Lower lobe of right lung (tissue), 2 donors: ENCODE data around the gene FADS1. TPM values are rescaled to one million over a fixed set of nuclear protein-coding genes. Genes with fewer than 3 reads are reported as not detected.

Experiments used
- ATAC-seq, 2 donors: fragments of 200-7000 bp; cut with Tn5 transposase; one replicate each; pipeline ENCODE4 v1.9.1; 2020 to 2022; ENCODE audit warnings: mild to moderate bottlenecking in 2 of 2, moderate library complexity in 2 of 2
- DNase-seq: peaks from one replicate; pipeline ENCODE4 v3.0.0-alpha.2; 2020
- H3K27ac ChIP-seq: fragments of 200-600 bp; one replicate; pipeline ENCODE4 v1.8.0; 2022
- H3K27me3 ChIP-seq: fragments of 200-600 bp; one replicate; pipeline ENCODE4 v1.8.0; 2022; ENCODE audit warnings: low read depth
- H3K36me3 ChIP-seq: fragments of 200-600 bp; one replicate; pipeline ENCODE4 v1.8.0; 2022; ENCODE audit warnings: mild to moderate bottlenecking
- H3K4me1 ChIP-seq: fragments of 200-600 bp; one replicate; pipeline ENCODE4 v1.8.0; 2022
- H3K4me3 ChIP-seq: fragments of 200-600 bp; one replicate; pipeline ENCODE4 v1.8.0; 2022; ENCODE audit warnings: mild to moderate bottlenecking
- H3K9me3 ChIP-seq: fragments of 200-600 bp; one replicate; pipeline ENCODE4 v1.8.0; 2022
- intact Hi-C: fragments of 100-400 bp; cut with DNase I; formaldehyde crosslinking; loops from one replicate; pipeline ENCODE4 v1.11.0; 2022
- total RNA-seq: library from RNA; stranded (reverse); fragmentation: NEBNext Ultra II Directional; extraction: Animal tissue kit (Norgen Biotek cat#: 25700); gene quantifications from one replicate; pipeline ENCODE4 v1.2.1, GENCODE V29; 2021
- TF ChIP-seq, protein P1 (sequence below): fragments of 200-600 bp; IDR thresholded peaks from one replicate; pipeline ENCODE4 v1.8.0; 2022; ENCODE audit warnings: antibody characterized with exemption, mild to moderate bottlenecking
- donor health status: DM: no; HTN: yes; CAD: no; lungs with severe emphysema.

FADS1 gene
- total RNA-seq, 1 donor from 2014 or later: 63.6 TPM

DNA sequence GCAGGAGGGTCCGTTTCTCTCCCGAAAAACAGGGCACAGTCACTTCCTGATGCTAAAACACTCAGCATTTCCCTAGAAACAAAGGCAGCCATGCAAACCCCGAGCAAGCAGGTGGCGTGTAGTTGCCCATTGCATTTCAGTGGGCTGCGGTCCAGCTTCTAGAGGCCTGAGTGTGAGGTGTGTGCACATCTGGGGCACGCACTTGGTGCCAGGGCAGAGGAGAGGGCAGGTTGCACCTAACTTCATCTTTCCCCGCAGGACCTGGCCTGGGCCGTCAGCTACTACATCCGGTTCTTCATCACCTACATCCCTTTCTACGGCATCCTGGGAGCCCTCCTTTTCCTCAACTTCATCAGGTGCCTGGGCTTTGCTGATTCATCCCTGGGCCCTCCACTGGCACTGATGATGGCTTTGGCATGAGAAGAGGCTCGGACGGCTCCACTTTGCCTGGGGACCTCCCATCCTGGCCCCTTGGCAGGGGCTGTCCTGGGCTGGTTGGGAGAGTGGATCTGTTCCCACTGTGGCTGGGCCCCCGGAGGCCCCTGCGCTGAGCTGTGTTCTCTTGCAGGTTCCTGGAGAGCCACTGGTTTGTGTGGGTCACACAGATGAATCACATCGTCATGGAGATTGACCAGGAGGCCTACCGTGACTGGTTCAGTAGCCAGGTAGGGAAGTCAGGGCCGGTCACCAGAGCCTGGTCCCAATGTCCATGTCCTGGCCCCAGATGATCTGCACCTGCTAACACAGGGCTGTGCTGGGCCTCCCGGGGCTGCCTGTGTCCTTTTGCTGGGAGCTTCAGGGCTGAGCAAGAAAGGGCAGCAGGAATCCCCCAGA lies 46.1 kb upstream of the FADS1 start:
- no peaks in the 10 kb centered on the region for H3K27me3 ChIP-seq
- no peak for ATAC-seq
- H3K9me3 ChIP-seq: no peaks in the 10 kb centered on the region
- no peak for DNase-seq
- H3K4me1 ChIP-seq: no peaks in the 10 kb centered on the region
- peaks cover 41% of the 10 kb centered on the region for H3K36me3 ChIP-seq
- H3K4me3 ChIP-seq: no peak overlapping the region
- no peak overlapping the region for H3K27ac ChIP-seq
- TF ChIP-seq, protein P1, sequence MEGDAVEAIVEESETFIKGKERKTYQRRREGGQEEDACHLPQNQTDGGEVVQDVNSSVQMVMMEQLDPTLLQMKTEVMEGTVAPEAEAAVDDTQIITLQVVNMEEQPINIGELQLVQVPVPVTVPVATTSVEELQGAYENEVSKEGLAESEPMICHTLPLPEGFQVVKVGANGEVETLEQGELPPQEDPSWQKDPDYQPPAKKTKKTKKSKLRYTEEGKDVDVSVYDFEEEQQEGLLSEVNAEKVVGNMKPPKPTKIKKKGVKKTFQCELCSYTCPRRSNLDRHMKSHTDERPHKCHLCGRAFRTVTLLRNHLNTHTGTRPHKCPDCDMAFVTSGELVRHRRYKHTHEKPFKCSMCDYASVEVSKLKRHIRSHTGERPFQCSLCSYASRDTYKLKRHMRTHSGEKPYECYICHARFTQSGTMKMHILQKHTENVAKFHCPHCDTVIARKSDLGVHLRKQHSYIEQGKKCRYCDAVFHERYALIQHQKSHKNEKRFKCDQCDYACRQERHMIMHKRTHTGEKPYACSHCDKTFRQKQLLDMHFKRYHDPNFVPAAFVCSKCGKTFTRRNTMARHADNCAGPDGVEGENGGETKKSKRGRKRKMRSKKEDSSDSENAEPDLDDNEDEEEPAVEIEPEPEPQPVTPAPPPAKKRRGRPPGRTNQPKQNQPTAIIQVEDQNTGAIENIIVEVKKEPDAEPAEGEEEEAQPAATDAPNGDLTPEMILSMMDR: no peak
- intact Hi-C loops: no loop called here

DNA sequence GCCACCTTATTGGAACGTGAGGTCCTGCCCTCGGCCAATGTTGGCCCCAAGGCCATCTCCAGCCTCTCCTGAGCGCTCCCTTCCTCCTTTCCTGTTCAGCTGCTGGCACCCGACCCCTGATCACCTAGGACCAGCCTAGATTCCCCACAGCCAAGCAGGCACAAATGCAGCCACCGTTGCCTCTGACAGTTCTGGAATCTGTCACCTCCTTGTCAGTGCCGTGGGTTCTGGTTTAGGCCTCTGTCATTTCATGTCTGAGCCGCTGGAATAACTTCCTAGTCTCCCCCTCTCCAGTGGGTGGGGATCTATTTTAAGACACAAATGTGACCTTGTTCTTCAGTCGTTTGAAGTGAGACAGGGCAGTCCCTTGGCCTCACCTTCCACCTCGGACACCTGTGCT lies 44.8 kb upstream of the FADS1 start:
- Histone ChIP-seq H3K27me3 (no peaks in the 10 kb centered on the region), H3K9me3 (no peaks in the 10 kb centered on the region), H3K27ac (no peak overlapping the region), H3K36me3 (peaks cover 53% of the 10 kb centered on the region), H3K4me1 (no peaks in the 10 kb centered on the region), H3K4me3 (no peak overlapping the region)
- ATAC-seq (no peak), DNase-seq (no peak)
- intact Hi-C loops: no loop called here
- TF ChIP-seq, protein P1: no peak

DNA sequence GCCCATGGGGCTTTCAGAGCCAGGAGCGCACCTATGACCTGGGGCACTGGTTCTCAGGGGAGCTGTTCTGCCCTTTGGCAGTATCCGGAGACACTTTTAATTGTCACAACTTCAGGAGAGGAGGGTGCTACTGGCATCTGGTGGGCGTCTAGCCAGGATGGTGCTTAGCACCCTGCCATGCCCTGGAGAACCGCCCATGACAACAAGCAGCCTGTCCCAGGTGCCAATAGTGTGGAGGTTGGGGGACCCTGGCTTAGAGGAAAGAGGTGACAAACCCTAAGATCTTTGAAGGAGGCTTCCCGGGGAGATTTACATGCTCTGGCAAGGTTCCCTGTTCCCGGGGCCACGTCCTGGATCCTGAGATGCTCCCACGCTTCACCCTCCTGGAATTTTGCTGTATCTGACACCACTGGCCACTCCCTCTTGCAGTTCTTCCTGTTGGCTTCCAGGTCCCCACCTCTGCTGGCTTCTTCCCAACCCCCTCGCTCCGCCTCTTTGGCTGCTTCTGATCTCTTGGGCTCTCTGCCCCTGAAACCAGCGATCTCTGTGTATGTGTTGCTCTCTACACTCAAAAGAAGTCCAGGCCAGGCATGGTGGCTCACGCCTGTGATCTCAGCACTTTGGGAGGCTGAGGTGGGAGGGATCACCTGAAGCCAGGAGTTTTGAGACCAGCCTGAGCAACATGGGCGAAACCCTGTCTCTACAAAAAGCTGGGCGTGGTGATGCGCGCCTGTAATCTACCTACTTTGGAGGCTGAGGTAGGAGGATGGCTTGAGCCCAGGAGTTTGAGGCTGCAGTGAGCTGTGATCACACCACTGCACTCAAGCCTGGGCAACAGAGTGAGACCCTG lies 43.5 kb upstream of the FADS1 start:
- Histone ChIP-seq H3K27me3 (no peaks in the 10 kb centered on the region), H3K36me3 (peaks cover 45% of the 10 kb centered on the region), H3K27ac (no peak overlapping the region), H3K9me3 (no peaks in the 10 kb centered on the region), H3K4me1 (no peaks in the 10 kb centered on the region), H3K4me3 (no peak overlapping the region)
- TF ChIP-seq, protein P1: no peak
- DNase-seq: no peak
- ATAC-seq: peak in 1 of 2 donors; percentile 28
- intact Hi-C loops: no loop called here

- TF ChIP-seq, protein P1: no peak
- Histone ChIP-seq H3K9me3 (no peaks in the 10 kb centered on the region), H3K36me3 (peaks cover 47% of the 10 kb centered on the region), H3K4me1 (no peaks in the 10 kb centered on the region), H3K4me3 (no peak overlapping the region), H3K27me3 (no peaks in the 10 kb centered on the region), H3K27ac (no peak overlapping the region)
- intact Hi-C loops: no loop called here
- ATAC-seq (no peak), DNase-seq (no peak)
Observed at GRCh38 chr11:61855939-61856680, 39.3 kb upstream of the FADS1 start.

DNA sequence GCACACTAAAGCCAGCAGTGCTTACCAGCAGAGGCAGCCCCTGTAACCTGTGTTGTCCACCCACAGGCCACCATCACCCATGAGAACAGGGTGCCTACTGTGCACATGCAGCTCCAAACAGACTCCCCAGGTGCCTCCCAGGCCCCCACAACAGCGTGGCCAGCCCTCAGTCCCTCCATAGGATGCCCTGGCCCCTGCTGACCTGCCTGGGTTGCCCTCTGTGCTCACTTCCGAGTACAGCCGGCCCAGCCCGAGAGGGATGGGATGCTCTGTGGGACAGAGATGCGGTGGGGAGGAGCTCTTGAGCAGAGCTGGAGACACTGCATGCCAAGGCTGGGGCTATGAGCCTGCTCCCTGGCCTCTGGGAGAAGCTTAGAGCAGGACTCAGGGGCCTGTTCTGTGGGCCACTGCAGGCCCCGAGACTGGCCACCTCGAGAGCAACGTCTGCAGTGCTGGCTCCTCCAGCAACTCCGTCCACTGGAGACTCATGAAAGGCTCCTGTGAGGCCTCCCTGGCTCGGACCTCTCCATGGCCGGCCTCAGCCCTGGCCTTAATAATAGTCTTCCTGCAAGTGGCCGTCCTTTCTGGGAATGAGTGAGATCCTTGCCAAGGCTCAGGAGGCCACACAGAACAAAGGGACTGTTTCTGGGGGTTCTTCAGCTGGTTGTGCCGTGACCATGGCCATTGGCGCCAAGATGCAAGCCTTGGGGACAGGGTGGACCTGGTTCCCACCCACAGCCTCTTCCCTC lies 38.3 kb upstream of the FADS1 start:
- H3K4me3 ChIP-seq: no peak overlapping the region
- no peaks in the 10 kb centered on the region for H3K27me3 ChIP-seq
- peak in 1 of 2 donors; percentile 13 for ATAC-seq
- no peaks in the 10 kb centered on the region for H3K9me3 ChIP-seq
- no peaks in the 10 kb centered on the region for H3K4me1 ChIP-seq
- intact Hi-C loops: no loop called here
- no peak for DNase-seq
- H3K27ac ChIP-seq: no peak overlapping the region
- TF ChIP-seq, protein P1: no peak
- H3K36me3 ChIP-seq: peaks cover 52% of the 10 kb centered on the region
